ENCODE data around the gene REL.

Gene REL

DNA sequence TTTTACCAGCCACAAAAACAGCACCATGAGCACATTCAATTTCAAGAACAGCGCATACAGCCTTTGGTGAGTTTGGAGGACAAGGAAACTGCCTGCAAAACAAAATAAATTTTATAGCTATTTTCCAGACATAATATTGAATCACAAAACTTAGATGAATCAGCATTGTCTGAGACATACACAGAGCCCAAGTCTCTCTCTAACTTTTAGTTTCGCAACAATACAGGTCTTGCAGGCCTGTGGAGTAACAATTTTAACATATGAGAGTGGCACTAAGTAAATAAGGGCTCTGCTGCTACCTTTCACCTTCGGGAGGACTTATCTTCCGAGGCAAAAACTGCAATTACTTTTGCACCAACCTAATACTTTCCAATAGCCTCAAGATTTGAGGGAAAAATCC, 80.1 kb downstream of the REL start:
- no peaks in the 10 kb centered on the region for H3K27me3 ChIP-seq (replicated peaks; ENCODE audit: control insufficient read depth, insufficient read depth, low read length)
- H3K4me3 ChIP-seq (replicated peaks; ENCODE audit: low read depth, low read length) = no peak overlapping the region
- peaks cover 2% of the 10 kb centered on the region for H3K36me3 ChIP-seq (ENCODE audit: control insufficient read depth, insufficient read depth, low read length)
- TF ChIP-seq, protein P1, sequence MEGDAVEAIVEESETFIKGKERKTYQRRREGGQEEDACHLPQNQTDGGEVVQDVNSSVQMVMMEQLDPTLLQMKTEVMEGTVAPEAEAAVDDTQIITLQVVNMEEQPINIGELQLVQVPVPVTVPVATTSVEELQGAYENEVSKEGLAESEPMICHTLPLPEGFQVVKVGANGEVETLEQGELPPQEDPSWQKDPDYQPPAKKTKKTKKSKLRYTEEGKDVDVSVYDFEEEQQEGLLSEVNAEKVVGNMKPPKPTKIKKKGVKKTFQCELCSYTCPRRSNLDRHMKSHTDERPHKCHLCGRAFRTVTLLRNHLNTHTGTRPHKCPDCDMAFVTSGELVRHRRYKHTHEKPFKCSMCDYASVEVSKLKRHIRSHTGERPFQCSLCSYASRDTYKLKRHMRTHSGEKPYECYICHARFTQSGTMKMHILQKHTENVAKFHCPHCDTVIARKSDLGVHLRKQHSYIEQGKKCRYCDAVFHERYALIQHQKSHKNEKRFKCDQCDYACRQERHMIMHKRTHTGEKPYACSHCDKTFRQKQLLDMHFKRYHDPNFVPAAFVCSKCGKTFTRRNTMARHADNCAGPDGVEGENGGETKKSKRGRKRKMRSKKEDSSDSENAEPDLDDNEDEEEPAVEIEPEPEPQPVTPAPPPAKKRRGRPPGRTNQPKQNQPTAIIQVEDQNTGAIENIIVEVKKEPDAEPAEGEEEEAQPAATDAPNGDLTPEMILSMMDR (IDR thresholded peaks at IDR 0.05; ENCODE audit: insufficient read depth, low read length, poor library complexity, severe bottlenecking) = no peak
- DNase-seq (ENCODE audit: extremely low read depth, insufficient read length) = no peak

DNA sequence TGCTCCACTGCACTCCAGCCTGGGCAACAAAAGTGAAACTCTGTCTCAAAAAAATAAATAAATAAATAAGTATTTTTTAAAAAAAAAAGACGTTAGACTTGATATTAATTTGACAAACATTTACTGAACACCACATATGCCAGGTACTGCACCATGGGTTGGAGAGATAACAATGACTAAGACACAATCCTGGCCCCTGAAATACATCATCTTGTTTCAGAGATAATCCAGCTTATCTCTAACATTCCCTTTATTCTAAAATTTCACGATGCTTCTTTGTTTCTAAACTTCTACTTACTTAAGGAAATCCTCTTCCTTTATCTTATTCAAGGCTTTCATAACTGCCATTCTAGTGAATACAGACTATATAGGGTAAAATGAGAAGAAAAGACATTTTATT, 81.2 kb downstream of the REL start:
- Histone ChIP-seq H3K27me3 (replicated peaks; ENCODE audit: control insufficient read depth, insufficient read depth, low read length) (no peaks in the 10 kb centered on the region), H3K36me3 (ENCODE audit: control insufficient read depth, insufficient read depth, low read length) (peaks cover 2% of the 10 kb centered on the region), H3K4me3 (replicated peaks; ENCODE audit: low read depth, low read length) (no peak overlapping the region)
- TF ChIP-seq, protein P1 (IDR thresholded peaks at IDR 0.05; ENCODE audit: insufficient read depth, low read length, poor library complexity, severe bottlenecking) = no peak
- no peak for DNase-seq (ENCODE audit: extremely low read depth, insufficient read length)

DNA sequence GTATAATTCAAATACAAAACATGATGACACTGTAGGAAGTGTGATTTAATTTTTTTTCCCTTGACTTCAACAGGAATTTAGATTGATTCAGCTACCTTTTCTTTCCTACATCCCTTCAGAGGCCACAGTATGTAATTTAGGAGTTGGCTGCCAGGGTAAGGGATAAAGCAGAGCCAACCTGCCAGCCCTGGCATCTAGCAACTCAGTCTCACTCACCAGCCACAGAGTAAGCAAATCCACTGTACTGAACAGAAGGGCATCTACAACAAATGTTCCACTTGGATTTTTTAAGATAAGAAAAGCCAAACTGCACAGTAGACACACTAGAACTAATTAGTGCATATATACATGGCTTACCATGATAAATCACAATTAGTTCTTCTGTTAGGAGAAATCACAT, 81.8 kb downstream of the REL start:
- Histone ChIP-seq H3K36me3 (ENCODE audit: control insufficient read depth, insufficient read depth, low read length) (peaks cover 2% of the 10 kb centered on the region), H3K4me3 (replicated peaks; ENCODE audit: low read depth, low read length) (no peak overlapping the region), H3K27me3 (replicated peaks; ENCODE audit: control insufficient read depth, insufficient read depth, low read length) (no peaks in the 10 kb centered on the region)
- no peak for DNase-seq (ENCODE audit: extremely low read depth, insufficient read length)
- TF ChIP-seq, protein P1 (IDR thresholded peaks at IDR 0.05; ENCODE audit: insufficient read depth, low read length, poor library complexity, severe bottlenecking) = no peak

DNA sequence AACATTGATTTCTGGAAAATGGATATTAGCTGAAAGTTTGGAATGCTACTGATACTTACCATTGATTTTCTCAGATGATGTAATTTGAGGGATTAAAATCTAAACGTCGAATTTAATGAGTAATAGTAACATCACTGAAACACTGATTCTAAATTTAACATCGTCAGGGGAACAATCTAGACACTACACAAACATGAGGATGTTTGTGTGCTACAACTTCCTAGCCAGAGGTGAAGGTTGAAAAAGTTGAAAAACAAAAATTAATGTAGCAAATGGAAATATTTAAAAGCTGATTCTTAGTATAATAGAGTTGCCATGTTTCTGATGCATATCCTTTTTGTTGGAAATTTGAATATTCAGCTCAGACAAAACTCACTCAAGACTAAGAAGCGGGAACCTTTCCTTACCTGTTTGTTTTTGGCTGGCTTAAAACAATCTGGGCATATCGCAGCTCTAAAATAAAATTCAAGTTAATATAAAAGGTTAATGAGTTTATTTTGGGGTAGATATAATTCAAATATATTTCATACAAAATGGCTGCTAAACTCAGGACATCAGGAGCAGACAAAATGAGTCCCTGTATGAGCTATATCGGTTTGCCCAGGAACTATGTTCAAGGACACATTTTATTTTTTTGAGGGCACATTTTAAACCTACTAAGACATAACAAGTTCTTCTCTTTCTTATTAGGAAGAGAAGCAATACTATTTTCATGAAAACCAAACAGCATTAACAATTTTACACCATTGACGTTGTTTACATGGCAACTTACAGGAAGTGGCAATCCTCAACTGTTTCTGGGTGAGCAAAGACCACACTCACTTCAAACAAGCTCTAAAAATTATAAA, 83.5 kb downstream of the REL start:
- DNase-seq (ENCODE audit: extremely low read depth, insufficient read length) = no peak
- no peak overlapping the region for H3K4me3 ChIP-seq (replicated peaks; ENCODE audit: low read depth, low read length)
- TF ChIP-seq, protein P1 (IDR thresholded peaks at IDR 0.05; ENCODE audit: insufficient read depth, low read length, poor library complexity, severe bottlenecking) = no peak
- no peaks in the 10 kb centered on the region for H3K36me3 ChIP-seq (ENCODE audit: control insufficient read depth, insufficient read depth, low read length)
- no peaks in the 10 kb centered on the region for H3K27me3 ChIP-seq (replicated peaks; ENCODE audit: control insufficient read depth, insufficient read depth, low read length)

DNA sequence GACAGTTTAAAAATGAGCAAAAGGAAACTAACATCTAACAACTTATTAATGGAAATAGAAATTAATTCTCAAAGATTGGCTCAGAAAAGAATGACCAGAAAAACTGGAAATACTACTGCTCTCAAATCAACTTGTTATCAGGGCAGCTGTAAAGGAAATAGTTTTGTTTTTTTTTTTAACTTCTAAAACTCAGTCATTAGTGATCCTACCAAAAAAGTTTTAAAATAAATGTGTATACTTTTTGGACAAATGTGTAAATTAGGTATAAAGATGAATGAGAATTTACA, 84.1 kb downstream of the REL start:
- no peak for DNase-seq (ENCODE audit: extremely low read depth, insufficient read length)
- Histone ChIP-seq H3K27me3 (replicated peaks; ENCODE audit: control insufficient read depth, insufficient read depth, low read length) (no peaks in the 10 kb centered on the region), H3K4me3 (replicated peaks; ENCODE audit: low read depth, low read length) (no peak overlapping the region), H3K36me3 (ENCODE audit: control insufficient read depth, insufficient read depth, low read length) (no peaks in the 10 kb centered on the region)
- TF ChIP-seq, protein P1 (IDR thresholded peaks at IDR 0.05; ENCODE audit: insufficient read depth, low read length, poor library complexity, severe bottlenecking) = no peak

All from GM06990 (cell line).